Kidney (tissue), 14 donors: ENCODE data around the gene ZNF511. TPM values are rescaled to one million over a fixed set of nuclear protein-coding genes. Genes with fewer than 3 reads are reported as not detected.
A peak's percentile ranks its signal among the peaks of the same experiment; 100 is the strongest.

Experiments used
- DNase-seq, 5 donors: peaks; one replicate each; pipeline ENCODE4 v3.0.0-alpha.2; 2013 to 2020
- FAIRE-seq: peaks from 2 replicates; lab custom pipeline; 2012; peaks lifted over from hg19 to GRCh38; lab: Jason Lieb, UNC
- H3K27ac ChIP-seq, 2 donors: one replicate each; pipeline ENCODE4 v1.7.0; 2013; ENCODE audit warnings: low read depth in 2 of 2, low read length in 2 of 2, inconsistent platforms in 1 of 2
- H3K27me3 ChIP-seq: one replicate; pipeline ENCODE4 v1.7.1; 2013; ENCODE audit warnings: low read length, inconsistent platforms; ENCODE audit not compliant: control insufficient read depth, insufficient read depth
- H3K36me3 ChIP-seq, 3 donors: one replicate each; pipeline versions ENCODE4 v1.7.0 to v1.7.1; 2013; ENCODE audit warnings: low read length in 3 of 3, control low read depth in 1 of 3, inconsistent platforms in 1 of 3; ENCODE audit not compliant: insufficient read depth in 3 of 3, control insufficient read depth in 2 of 3
- H3K4me1 ChIP-seq, 3 donors: one replicate each; pipeline versions ENCODE4 v1.7.0 to v1.7.1; 2013; ENCODE audit warnings: low read length in 3 of 3, inconsistent platforms in 1 of 3, low read depth in 1 of 3; ENCODE audit not compliant: control insufficient read depth in 2 of 3, insufficient read depth in 2 of 3
- H3K4me3 ChIP-seq, 3 donors: one replicate each; pipeline versions ENCODE4 v1.7.0 to v1.8.1; 2013; ENCODE audit warnings: low read length in 3 of 3, control low read depth in 1 of 3, inconsistent platforms in 1 of 3
- H3K9ac ChIP-seq, 3 donors: one replicate each; pipeline versions ENCODE4 v1.7.0 to v1.7.1; 2013; ENCODE audit warnings: low read length in 3 of 3, control low read depth in 1 of 3, inconsistent platforms in 1 of 3
- H3K9me3 ChIP-seq, 3 donors: one replicate each; pipeline versions ENCODE4 v1.7.0 to v1.7.1; 2013; ENCODE audit warnings: low read length in 3 of 3, control low read depth in 1 of 3, inconsistent platforms in 1 of 3; ENCODE audit not compliant: control insufficient read depth in 2 of 3, insufficient read depth in 1 of 3
- intact Hi-C: fragments of 100-400 bp; cut with DNase I; formaldehyde crosslinking; loops from one replicate; pipeline ENCODE4 v1.11.1; 2022
- polyA plus RNA-seq: library from polyadenylated mRNA; stranded (reverse); fragments of 350-450 nt; fragmentation: Illumina TruSeq; extraction: RNeasy Lipid Tissue Mini Kit (QIAGEN cat#74804); gene quantifications from one replicate; pipeline ENCODE4 v1.2.3, GENCODE V29; 2014; ENCODE audit warnings: low read depth, low replicate concordance; ENCODE audit not compliant: insufficient read depth
- total RNA-seq: library from RNA; stranded (reverse); fragmentation: NEBNext Ultra II Directional; extraction: Animal tissue kit (Norgen Biotek cat#: 25700); gene quantifications from one replicate; pipeline ENCODE4 v1.2.1, GENCODE V29; 2021
- TF ChIP-seq, protein P1 (sequence below): IDR thresholded peaks from 3 replicates; pipeline ENCODE4 v1.5.1; 2012; ENCODE audit warnings: mild to moderate bottlenecking, moderate library complexity, borderline replicate concordance; ENCODE audit not compliant: insufficient read depth; ENCODE audit errors: extremely low read depth
- donor health status: control.
- donor health status: control.
- donor health status: control.
- donor health status: control.
- donor health status: control.
- donor health status: DM: yes; HTN: yes; CAD: no.
- donor health status: Normal renal cell carcinoma (clear cell type).

The ZNF511 gene
- total and polyA plus RNA-seq, 2 donors from 2014 or later: 35.6 to 50.7 TPM

DNA sequence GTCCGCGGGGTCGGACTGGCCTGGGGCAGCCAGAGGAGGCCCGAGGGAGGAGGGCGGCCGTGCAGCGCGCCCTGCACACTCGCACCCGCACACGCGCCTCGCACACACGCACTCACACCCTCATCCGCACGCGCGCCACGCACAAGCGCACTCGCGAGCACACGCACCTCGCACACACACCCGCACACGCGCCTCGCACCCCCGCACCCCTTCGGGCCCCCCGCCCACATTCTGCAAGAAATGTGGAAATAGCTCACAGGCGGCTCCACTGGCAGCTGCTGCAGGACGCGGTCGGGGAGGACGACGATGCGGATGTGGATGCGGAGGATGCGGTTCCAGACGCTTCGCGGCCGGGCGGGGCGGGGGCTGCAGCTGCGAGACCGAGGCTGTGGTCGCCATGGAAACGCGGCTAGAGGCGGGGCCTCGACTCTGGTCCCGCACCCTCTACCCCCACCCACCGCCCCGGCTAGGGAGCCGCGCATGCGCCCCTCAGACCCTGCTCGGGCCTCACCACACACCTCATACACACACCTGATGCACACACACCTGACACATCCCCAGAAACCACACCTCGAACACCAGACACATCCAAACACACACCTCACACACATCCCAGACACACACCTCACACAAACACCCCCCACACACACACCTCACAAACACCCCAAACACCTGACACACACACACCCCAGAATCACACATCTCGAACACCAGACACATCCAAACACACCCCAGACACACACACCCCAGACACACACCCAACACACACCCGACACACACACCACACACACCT is 28.1 kb downstream of the ZNF511 start, which contains the start of gene CALY:
Gene CALY, minus strand, starts transcription at position 320 of the 793 bp plus-strand sequence. CDS start 7,907 bp downstream, outside the sequence.
- intact Hi-C loops: no loop called here
- FAIRE-seq (no peak), DNase-seq (peak in 3 of 5 donors; percentile 50 to 85 (median 55))
- Histone ChIP-seq H3K4me3 (no peak within 1 kb of the TSS), H3K36me3 (no peaks in the 10 kb centered on the region), H3K4me1 (peaks cover 0 to 4% (median 0%) of the 10 kb centered on the region in 3 donors), H3K9me3 (no peaks in the 10 kb centered on the region), H3K27me3 (peaks cover 26% of the 10 kb centered on the region), H3K27ac (no peak within 1 kb of the TSS), H3K9ac (no peak within 1 kb of the TSS)
- TF ChIP-seq, protein P1, sequence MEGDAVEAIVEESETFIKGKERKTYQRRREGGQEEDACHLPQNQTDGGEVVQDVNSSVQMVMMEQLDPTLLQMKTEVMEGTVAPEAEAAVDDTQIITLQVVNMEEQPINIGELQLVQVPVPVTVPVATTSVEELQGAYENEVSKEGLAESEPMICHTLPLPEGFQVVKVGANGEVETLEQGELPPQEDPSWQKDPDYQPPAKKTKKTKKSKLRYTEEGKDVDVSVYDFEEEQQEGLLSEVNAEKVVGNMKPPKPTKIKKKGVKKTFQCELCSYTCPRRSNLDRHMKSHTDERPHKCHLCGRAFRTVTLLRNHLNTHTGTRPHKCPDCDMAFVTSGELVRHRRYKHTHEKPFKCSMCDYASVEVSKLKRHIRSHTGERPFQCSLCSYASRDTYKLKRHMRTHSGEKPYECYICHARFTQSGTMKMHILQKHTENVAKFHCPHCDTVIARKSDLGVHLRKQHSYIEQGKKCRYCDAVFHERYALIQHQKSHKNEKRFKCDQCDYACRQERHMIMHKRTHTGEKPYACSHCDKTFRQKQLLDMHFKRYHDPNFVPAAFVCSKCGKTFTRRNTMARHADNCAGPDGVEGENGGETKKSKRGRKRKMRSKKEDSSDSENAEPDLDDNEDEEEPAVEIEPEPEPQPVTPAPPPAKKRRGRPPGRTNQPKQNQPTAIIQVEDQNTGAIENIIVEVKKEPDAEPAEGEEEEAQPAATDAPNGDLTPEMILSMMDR: no peak

- Histone ChIP-seq H3K9ac (no peak overlapping the region), H3K4me1 (peaks cover 0 to 4% (median 0%) of the 10 kb centered on the region in 3 donors), H3K4me3 (no peak overlapping the region), H3K36me3 (no peaks in the 10 kb centered on the region), H3K27ac (no peak overlapping the region), H3K9me3 (no peaks in the 10 kb centered on the region), H3K27me3 (peaks cover 21% of the 10 kb centered on the region)
- TF ChIP-seq, protein P1: no peak
- no peak for DNase-seq
- intact Hi-C loops: no loop called here
- FAIRE-seq: no peak
Measured at GRCh38 chr10:133337370-133337725, 28.6 kb downstream of the ZNF511 start.

DNA sequence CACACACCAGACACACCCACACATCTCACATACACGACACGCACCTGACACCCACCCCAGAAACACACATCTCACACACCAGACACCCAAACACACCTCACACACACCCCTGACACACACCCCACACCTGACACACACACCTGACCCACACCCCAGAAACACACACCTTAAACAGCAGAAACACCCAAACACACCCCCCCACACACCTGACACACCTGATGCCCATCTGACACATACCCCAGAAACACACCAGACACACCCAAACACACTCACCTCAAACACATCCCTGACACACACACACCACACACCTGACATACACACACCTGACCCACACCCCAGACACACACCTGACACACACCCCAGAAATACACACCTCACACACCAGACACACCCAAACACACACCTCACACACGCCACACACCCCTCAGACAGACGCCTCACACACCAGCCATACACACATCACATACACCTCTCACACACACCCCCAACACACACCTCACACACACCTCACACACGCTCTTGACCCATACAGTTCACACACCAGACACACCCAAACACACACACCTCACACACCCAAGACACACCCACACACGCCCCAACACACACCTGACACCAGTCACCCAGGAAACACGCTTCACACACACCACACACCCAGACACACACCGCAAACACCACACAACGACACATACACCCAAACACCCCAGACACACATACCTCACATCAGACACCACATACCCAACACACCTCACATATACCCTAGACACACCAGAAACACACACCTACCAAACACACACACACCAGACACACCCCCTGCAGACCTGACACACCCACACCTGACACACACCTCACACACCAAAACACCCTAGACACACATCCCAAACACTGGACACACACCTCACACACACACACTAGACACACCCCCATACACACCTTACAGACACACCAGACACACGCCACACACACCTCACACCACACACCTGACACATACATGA is 29.7 kb downstream of the ZNF511 start:
- Histone ChIP-seq H3K4me3 (no peak overlapping the region), H3K9me3 (no peaks in the 10 kb centered on the region), H3K27me3 (peaks cover 17% of the 10 kb centered on the region), H3K36me3 (no peaks in the 10 kb centered on the region), H3K27ac (no peak overlapping the region), H3K9ac (no peak overlapping the region), H3K4me1 (peaks cover 0 to 4% (median 0%) of the 10 kb centered on the region in 3 donors)
- intact Hi-C loops: no loop called here
- FAIRE-seq (no peak), DNase-seq (no peak)
- TF ChIP-seq, protein P1: no peak
